ENCODE data around the gene SUCLG1.
A peak's percentile ranks its signal among the peaks of the same experiment; 100 is the strongest.
"Not testable (repeated sequence)": the region's sequence is repeated elsewhere in the genome, so short reads cannot be mapped to it uniquely, and the experiment has no call there.

Gene SUCLG1

DNA sequence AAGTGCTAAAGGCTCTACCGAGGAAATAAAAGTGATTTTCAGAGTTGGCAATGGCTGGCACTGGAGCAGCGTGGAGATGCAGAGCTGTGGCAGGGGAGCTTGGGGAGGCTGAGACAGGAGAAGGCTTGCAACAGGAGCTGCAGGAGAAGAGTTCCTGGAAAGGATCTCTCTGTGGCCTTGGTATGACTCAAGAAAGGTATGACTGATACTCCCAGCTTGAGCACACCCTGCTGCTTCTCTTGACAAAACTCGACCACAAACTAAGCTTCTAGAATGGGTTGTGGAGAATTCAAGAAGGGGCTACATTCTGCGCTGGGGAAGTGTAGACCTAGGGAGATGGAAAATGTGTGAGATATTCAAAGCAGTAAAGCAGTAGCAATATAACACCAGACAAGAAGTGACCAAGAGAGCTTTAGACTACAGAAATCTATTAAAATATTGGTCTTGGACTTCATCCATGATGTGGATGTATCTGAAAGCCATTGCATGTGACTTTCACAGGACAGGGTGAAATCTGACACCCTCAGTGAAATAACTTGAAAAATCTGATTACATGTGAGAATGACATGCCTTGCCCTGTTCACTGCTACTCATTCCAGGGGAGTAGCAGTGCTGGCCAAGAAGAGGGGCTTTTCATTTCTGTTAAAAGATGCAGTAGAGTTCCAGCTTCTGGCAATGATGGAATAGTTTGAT lies 41.5 kb downstream of the SUCLG1 start:
- no peak for DNase-seq

GRCh38 chr2:84409531-84409930 lies 49.5 kb downstream of the SUCLG1 start:
- no peak for DNase-seq

- DNase-seq, result not testable (repeated sequence)
Measured at GRCh38 chr2:84402111-84402510, 57.0 kb downstream of the SUCLG1 start.

- DNase-seq, result not testable (repeated sequence)
Measured at GRCh38 chr2:84399839-84400238, 59.2 kb downstream of the SUCLG1 start.

DNA sequence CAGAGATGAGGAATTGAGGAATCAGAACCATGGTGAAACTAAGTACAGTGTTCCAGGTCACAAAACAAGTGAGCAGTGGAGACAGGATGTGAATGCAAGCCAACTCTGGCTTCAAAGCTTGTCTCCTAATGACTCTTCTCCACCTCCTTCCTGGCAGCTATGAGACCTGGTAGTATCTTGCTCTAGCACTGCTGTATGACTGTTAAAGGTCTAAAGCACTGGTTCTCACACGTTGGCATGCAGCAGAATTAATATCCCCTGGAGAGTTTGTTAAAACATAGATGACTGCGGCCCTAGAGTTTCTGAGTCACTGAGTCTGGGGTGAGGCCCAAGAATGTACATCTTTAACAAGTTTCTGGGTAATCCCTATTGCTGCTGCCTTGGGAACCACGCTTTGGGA lies 63.3 kb downstream of the SUCLG1 start:
- no peak for DNase-seq

GRCh38 chr2:84394628-84395027 lies 64.5 kb downstream of the SUCLG1 start:
- DNase-seq, result no peak

DNA sequence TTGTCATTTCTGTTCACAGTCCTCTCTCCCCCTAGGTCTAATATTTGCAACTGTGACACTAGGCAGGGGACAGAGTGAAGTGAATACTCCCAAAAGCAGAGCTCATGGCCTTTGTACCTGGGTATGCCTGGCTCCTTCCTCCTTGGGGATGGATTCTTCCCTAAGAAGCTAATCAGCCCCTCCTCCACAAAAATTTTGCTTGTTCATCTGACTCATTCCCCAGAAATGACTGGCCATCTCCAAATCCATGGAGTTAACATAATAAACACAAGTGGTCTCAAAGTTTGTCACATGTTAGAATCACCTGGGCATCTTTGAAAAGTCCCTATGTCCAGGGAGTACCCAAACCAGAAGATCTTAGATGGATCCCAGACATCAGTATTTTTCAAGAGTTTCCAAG lies 65.3 kb downstream of the SUCLG1 start:
- no peak for DNase-seq

- DNase-seq, result no peak
Measured at GRCh38 chr2:84389794-84390193, 69.3 kb downstream of the SUCLG1 start.

DNA sequence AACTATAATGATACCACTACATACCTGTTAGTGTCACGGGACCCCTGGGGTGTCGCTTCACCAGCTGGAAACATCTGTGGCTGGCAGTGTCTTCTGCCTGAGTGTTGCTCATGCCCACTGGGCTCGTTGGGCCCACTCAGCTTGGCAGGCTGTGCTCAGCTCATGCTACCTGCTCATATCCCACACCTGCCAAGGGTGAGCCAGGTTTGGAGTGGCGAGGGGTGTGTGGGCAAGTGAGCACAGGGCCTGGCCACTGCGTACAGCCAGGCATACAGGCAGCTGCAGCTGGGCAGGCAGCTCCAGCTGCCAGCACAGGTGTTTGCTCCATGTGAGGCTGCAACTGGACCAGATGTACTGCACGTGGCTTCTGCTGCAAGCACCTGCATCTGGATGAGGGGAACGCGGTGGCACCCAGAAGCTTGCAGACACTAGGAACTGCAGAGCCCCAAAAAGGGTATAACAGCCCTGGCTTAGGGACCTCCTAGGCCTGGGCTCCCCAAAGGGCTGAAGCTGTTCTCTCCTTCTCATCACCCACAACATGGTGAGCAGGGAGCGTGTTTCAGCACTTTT lies 70.1 kb downstream of the SUCLG1 start:
- DNase-seq, result no peak

GRCh38 chr2:84388133-84388532 lies 70.9 kb downstream of the SUCLG1 start:
- no peak for DNase-seq

DNA sequence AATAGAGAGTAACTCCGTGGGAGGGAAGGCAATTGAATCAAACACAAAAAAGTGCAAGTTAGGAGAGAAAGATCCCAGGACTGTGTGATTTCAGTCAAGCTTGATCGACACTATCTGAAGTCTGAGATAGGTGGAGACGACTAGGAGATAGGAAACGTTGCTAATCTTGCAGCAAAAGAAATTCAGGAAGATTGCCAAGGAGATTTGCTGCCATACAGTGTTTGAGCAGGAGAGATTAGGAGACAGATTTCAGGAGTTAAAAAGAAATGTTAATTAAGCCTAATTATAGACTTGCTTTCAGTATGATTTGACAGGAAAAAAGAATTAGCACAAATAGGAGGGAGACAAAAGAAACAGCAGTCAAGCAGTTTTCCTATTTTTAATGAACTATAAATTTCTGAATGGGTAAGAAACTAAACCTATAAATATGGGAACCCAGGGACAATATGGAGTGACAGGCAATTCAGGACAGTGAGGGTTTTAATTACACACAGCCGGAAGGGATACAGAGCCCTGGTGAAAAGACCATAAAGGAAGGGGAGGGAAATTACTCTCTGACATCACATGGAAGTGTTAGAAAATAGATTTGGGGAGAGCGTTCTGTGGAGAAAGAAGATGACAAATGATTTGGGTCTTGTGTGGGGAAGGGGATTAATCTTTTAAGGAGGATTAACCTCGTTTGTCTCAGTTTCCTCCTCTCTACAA lies 72.6 kb downstream of the SUCLG1 start:
- peak; percentile 0 for DNase-seq

- DNase-seq, result no peak
Measured at GRCh38 chr2:84383271-84383670, 75.8 kb downstream of the SUCLG1 start.

GRCh38 chr2:84380875-84381274 lies 78.2 kb downstream of the SUCLG1 start:
- no peak for DNase-seq

GRCh38 chr2:84378960-84379359 lies 80.1 kb downstream of the SUCLG1 start:
- no peak for DNase-seq

DNA sequence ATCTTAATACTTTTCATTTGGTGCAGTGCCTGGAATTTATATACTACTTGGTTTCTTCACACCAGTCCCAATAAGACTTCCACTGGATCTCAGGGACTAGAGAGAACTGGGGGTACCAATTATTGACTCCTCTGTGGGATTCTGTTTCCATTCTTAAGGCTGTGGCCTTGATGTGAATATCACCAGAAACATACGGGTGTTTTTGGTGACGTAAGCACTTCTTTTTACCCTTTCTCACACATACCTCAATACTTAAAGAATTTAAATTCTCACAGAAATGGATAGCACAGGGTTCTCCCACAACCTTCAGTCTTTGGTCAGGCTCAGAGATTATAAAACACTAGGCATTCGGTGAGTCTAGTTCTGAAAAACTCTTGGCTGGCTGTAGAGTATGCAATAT lies 84.1 kb downstream of the SUCLG1 start:
- DNase-seq, result no peak

GRCh38 chr2:84373866-84374265 lies 85.2 kb downstream of the SUCLG1 start:
- no peak for DNase-seq

Measured in COR-L47 (cell line).